ENCODE data around the gene CCZ1. TPM values are rescaled to one million over a fixed set of nuclear protein-coding genes. Genes with fewer than 3 reads are reported as not detected.
"Not testable (repeated sequence)": the region's sequence is repeated elsewhere in the genome, so short reads cannot be mapped to it uniquely, and the experiment has no call there.

CCZ1 gene
- 40.5 TPM for total RNA-seq
- long read RNA-seq, transcript CCZ1-201 (15 exons, 1,802 nt), result major isoform, 35 of 42 reads
- long read RNA-seq, partial matches to known transcripts, result 2 of 42 reads
- long read RNA-seq, other reads (novel, unspliced or antisense), result 5 of 42 reads

GRCh38 chr7:5898480-5899224, at the start of gene CCZ1:
CCZ1 (plus strand) TSS chr7:5898733; CDS start chr7:5898800, 67 bp downstream.
- peak within 1 kb of the TSS; percentile 77 for H3K27ac ChIP-seq (replicated peaks)
- intact Hi-C loops (cut with micrococcal nuclease); H3K9me3 ChIP-seq (replicated peaks); H3K27me3 ChIP-seq (ENCODE audit: low read depth); H3K4me1 ChIP-seq: not testable (repeated sequence)
- peak; percentile 72 for DNase-seq
- peaks cover 12% of the 10 kb centered on the region for H3K36me3 ChIP-seq
- peak; percentile 41 for TF ChIP-seq CTCF (IDR thresholded peaks at IDR 0.05; ENCODE audit: borderline replicate concordance)
- H3K4me3 ChIP-seq, result peak within 1 kb of the TSS; percentile 68

- Histone ChIP-seq H3K9me3 (replicated peaks) (no peaks in the 10 kb centered on the region), H3K36me3 (no peaks in the 10 kb centered on the region), H3K4me1 (no peaks in the 10 kb centered on the region), H3K4me3 (no peak overlapping the region), H3K27ac (replicated peaks) (no peak overlapping the region), H3K27me3 (ENCODE audit: low read depth) (peaks cover 14% of the 10 kb centered on the region)
- intact Hi-C loops (cut with micrococcal nuclease), result no loop called here
- no peak for TF ChIP-seq CTCF (IDR thresholded peaks at IDR 0.05; ENCODE audit: borderline replicate concordance)
- DNase-seq, result no peak
Measured at GRCh38 chr7:5850944-5851343, 47.6 kb upstream of the CCZ1 start.

GRCh38 chr7:5854738-5855137, 43.8 kb upstream of the CCZ1 start:
- no peak overlapping the region for H3K4me3 ChIP-seq
- H3K36me3 ChIP-seq, result no peaks in the 10 kb centered on the region
- no peak for DNase-seq
- TF ChIP-seq CTCF (IDR thresholded peaks at IDR 0.05; ENCODE audit: borderline replicate concordance), result no peak
- intact Hi-C loops (cut with micrococcal nuclease), result no loop called here
- peaks cover 17% of the 10 kb centered on the region for H3K27me3 ChIP-seq (ENCODE audit: low read depth)
- H3K27ac ChIP-seq (replicated peaks), result no peak overlapping the region
- no peaks in the 10 kb centered on the region for H3K4me1 ChIP-seq
- no peaks in the 10 kb centered on the region for H3K9me3 ChIP-seq (replicated peaks)

- H3K4me1 ChIP-seq; intact Hi-C loops (cut with micrococcal nuclease); H3K4me3 ChIP-seq; H3K9me3 ChIP-seq (replicated peaks); H3K36me3 ChIP-seq; DNase-seq; H3K27ac ChIP-seq (replicated peaks): not testable (repeated sequence)
- peaks cover 17% of the 10 kb centered on the region for H3K27me3 ChIP-seq (ENCODE audit: low read depth)
Measured at GRCh38 chr7:5857041-5857575, 41.4 kb upstream of the CCZ1 start.

- H3K9me3 ChIP-seq (replicated peaks); DNase-seq; intact Hi-C loops (cut with micrococcal nuclease); H3K27ac ChIP-seq (replicated peaks); H3K4me1 ChIP-seq; H3K4me3 ChIP-seq; H3K36me3 ChIP-seq: not testable (repeated sequence)
- H3K27me3 ChIP-seq (ENCODE audit: low read depth), result peaks cover 25% of the 10 kb centered on the region
Measured at GRCh38 chr7:5858494-5858893, 40.0 kb upstream of the CCZ1 start.

GRCh38 chr7:5861281-5861680, 37.3 kb upstream of the CCZ1 start:
- DNase-seq; intact Hi-C loops (cut with micrococcal nuclease): not testable (repeated sequence)

GRCh38 chr7:5862753-5863366, 35.7 kb upstream of the CCZ1 start:
- DNase-seq; H3K9me3 ChIP-seq (replicated peaks); intact Hi-C loops (cut with micrococcal nuclease); H3K27ac ChIP-seq (replicated peaks); H3K4me1 ChIP-seq; H3K4me3 ChIP-seq; H3K36me3 ChIP-seq: not testable (repeated sequence)
- peaks cover 16% of the 10 kb centered on the region for H3K27me3 ChIP-seq (ENCODE audit: low read depth)

More at GRCh38 chr7:5861281-5861680, 37.3 kb upstream of the CCZ1 start:
- not testable (repeated sequence) for H3K4me1 ChIP-seq; H3K27ac ChIP-seq (replicated peaks); H3K4me3 ChIP-seq; H3K9me3 ChIP-seq (replicated peaks); H3K36me3 ChIP-seq
- H3K27me3 ChIP-seq (ENCODE audit: low read depth), result peaks cover 16% of the 10 kb centered on the region

- H3K4me3 ChIP-seq; H3K4me1 ChIP-seq; DNase-seq; intact Hi-C loops (cut with micrococcal nuclease); H3K27ac ChIP-seq (replicated peaks); H3K9me3 ChIP-seq (replicated peaks); H3K36me3 ChIP-seq: not testable (repeated sequence)
- peaks cover 16% of the 10 kb centered on the region for H3K27me3 ChIP-seq (ENCODE audit: low read depth)
Measured at GRCh38 chr7:5865279-5865931, 33.1 kb upstream of the CCZ1 start.

Data from left ventricle myocardium inferior (tissue), 1 donor.